ENCODE results near the gene ARHGEF7. TPM values are rescaled to one million over a fixed set of nuclear protein-coding genes. Genes with fewer than 3 reads are reported as not detected.

ARHGEF7 gene
- total and polyA plus RNA-seq, 4 experiments from 2014 or later = 6.6 to 73.7 (median 40.7) TPM

DNA sequence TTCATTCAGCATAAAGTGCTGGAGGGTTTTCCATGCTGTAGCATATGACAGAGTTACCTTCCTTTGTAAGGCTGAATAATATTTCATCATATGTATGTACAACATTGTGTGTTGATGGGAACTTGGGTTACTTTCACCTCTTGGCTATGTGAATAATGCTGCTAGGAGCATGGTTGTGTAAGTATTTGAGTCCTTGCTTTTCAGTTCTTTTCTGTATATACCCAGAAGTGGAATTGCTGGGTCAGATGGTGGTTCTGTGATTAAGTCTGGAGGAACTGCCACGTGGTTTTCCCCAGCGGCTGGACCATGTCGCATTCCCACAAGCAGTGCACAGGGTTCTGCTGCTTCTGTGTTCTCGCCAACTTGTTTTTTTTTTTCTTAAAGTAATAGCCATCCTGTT lies 104.2 kb downstream of the ARHGEF7 start:
- H3K4me1 ChIP-seq (ENCODE audit: insufficient read depth, low read length) = no peaks in the 10 kb centered on the region
- peaks cover 22 to 33% (median 24%) of the 10 kb centered on the region in 4 donors for H3K4me1 Mint-ChIP-seq
- CTCF ChIA-PET (ENCODE audit: partially characterized antibody) = interaction anchor here (11.9 kb wide), 1 partner anchor 151 kb away, joined by 144 read pairs; no protein-coding TSS in a partner anchor
- no peak overlapping the region for H3K27ac ChIP-seq (ENCODE audit: low read depth, low read length)
- POLR2A ChIA-PET (ENCODE audit: partially characterized antibody) = no interaction called here
- no peaks in the 10 kb centered on the region for H3K27me3 Mint-ChIP-seq
- H3K27me3 ChIP-seq (ENCODE audit: insufficient read depth, low read length) = no peaks in the 10 kb centered on the region
- no peaks in the 10 kb centered on the region for H3K9me3 Mint-ChIP-seq
- H3K4me3 ChIP-seq (ENCODE audit: low read length in 2 of 2) = no peak overlapping the region
- intact Hi-C loops (cut with micrococcal nuclease) = no loop called here
- H3K27ac Mint-ChIP-seq = peak overlapping the region in 2 of 7 donors; percentile 16 to 67
- peaks cover 3 to 32% of the 10 kb centered on the region in 2 donors for H3K36me3 Mint-ChIP-seq
- DNase-seq = no peak
- H3K9me3 ChIP-seq (ENCODE audit: control insufficient read depth in 1 of 2, low read length in 2 of 2) = no peaks in the 10 kb centered on the region
- peaks cover 8% of the 10 kb centered on the region for H3K36me3 ChIP-seq (ENCODE audit: insufficient read depth, low read length)
- no peak overlapping the region for H3K4me3 Mint-ChIP-seq

DNA sequence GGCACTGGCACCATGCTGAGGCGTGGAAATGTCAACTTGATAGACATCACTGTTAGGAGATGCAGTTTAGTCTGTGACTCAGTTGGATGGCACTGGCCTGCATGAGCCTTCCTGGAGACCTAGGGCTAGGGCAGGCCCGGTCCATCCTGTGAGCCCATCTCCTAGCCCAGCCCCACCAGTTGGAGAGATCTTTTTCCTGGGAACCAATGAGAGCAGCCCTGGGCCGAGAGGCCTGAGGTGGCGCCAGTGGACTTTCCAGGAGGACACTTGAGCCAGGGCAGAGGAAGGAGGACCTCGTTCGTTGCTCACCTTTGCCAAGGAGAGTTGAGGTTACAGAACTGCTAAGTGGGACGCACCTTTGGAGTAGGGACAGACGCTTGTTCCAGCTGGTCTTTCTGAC lies 104.8 kb downstream of the ARHGEF7 start:
- H3K27ac ChIP-seq (ENCODE audit: low read depth, low read length) = no peak overlapping the region
- POLR2A ChIA-PET (ENCODE audit: partially characterized antibody) = no interaction called here
- intact Hi-C loops (cut with micrococcal nuclease) = no loop called here
- no peaks in the 10 kb centered on the region for H3K27me3 ChIP-seq (ENCODE audit: insufficient read depth, low read length)
- Mint-ChIP-seq H3K36me3 (peaks cover 3 to 35% of the 10 kb centered on the region in 2 donors), H3K9me3 (no peaks in the 10 kb centered on the region), H3K27ac (peak overlapping the region in 1 of 7 donors; percentile 32), H3K4me1 (peaks cover 22 to 35% (median 27%) of the 10 kb centered on the region in 4 donors), H3K27me3 (no peaks in the 10 kb centered on the region), H3K4me3 (no peak overlapping the region)
- CTCF ChIA-PET (ENCODE audit: partially characterized antibody) = no interaction called here
- no peak overlapping the region for H3K4me3 ChIP-seq (ENCODE audit: low read length in 2 of 2)
- no peaks in the 10 kb centered on the region for H3K9me3 ChIP-seq (ENCODE audit: control insufficient read depth in 1 of 2, low read length in 2 of 2)
- DNase-seq = no peak
- peaks cover 11% of the 10 kb centered on the region for H3K36me3 ChIP-seq (ENCODE audit: insufficient read depth, low read length)
- no peaks in the 10 kb centered on the region for H3K4me1 ChIP-seq (ENCODE audit: insufficient read depth, low read length)

DNA sequence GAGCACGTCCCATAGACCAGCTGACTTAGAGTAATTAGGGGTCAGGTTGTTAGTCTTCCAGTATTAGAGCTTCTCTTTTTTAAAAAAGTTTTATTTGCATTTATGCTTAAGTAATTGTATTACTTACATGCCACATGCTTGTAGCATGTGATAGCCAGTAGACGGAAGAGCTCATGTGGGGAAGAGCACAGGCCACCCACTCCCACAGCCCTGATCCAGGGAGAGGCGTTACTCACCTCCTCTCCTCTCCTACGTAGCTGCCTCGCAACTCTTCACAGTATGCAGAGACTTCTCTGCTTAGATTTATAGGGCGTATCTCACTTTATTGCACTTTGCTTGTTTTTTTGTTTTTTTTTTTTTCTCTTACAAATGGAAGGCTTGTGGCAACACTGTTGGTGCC lies 110.1 kb downstream of the ARHGEF7 start:
- Mint-ChIP-seq H3K4me1 (peaks cover 16 to 45% (median 26%) of the 10 kb centered on the region in 4 donors), H3K4me3 (no peak overlapping the region), H3K36me3 (peaks cover 21 to 42% of the 10 kb centered on the region in 2 donors), H3K9me3 (no peaks in the 10 kb centered on the region), H3K27ac (no peak overlapping the region), H3K27me3 (no peaks in the 10 kb centered on the region)
- Histone ChIP-seq H3K36me3 (ENCODE audit: insufficient read depth, low read length) (peaks cover 12% of the 10 kb centered on the region), H3K27me3 (ENCODE audit: insufficient read depth, low read length) (no peaks in the 10 kb centered on the region), H3K4me1 (ENCODE audit: insufficient read depth, low read length) (no peaks in the 10 kb centered on the region), H3K9me3 (ENCODE audit: control insufficient read depth in 1 of 2, low read length in 2 of 2) (no peaks in the 10 kb centered on the region), H3K4me3 (ENCODE audit: low read length in 2 of 2) (no peak overlapping the region), H3K27ac (ENCODE audit: low read depth, low read length) (no peak overlapping the region)
- intact Hi-C loops (cut with micrococcal nuclease) = no loop called here
- ChIA-PET POLR2A (ENCODE audit: partially characterized antibody) (interaction anchor here (1.1 kb wide), 1 partner anchor 157 kb away, joined by 4 read pairs; no protein-coding TSS in a partner anchor), CTCF (ENCODE audit: partially characterized antibody) (interaction anchor here (0.7 to 6.8 kb wide), 14 partner anchors 9 to 1380 kb away, joined by 3 to 104 read pairs (median 4); no protein-coding TSS in a partner anchor)
- DNase-seq = no peak

DNA sequence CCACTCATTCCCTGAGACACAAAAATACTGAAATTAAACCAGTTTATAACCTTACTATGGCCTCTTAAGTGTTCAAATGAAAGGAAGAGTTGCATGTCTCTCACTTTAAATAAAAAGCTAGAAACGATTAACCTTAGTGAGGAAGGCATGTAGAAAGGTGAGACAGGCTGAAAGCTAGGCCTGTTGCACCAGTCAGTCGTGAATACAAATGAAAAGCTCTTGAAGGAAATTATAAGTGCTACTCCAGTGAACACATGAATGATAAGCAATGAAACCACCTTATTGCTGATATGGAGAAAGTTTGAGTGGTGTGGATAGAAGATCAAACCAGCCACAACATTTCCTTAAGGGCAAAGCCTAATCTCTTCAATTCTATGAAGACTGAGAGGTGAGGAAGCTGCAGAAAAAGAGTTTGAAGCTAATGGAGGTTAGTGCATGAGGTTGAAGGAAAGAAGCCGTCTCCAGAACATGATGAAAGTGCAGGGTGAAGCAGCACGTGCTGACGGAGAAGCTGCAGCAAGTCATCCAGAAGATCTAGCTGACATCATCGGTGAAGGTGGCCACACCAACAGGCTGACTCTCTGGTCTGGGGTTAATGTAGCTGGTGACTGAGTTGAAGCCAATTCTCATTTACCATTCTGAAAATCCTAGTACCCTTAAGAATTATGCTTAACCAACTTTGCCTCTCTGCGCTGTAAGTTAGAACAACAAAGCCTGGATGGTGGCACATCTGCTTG lies 110.9 kb downstream of the ARHGEF7 start:
- intact Hi-C loops (cut with micrococcal nuclease) = no loop called here
- no peaks in the 10 kb centered on the region for H3K27me3 Mint-ChIP-seq
- peaks cover 21 to 42% of the 10 kb centered on the region in 2 donors for H3K36me3 Mint-ChIP-seq
- Histone ChIP-seq H3K9me3 (ENCODE audit: control insufficient read depth in 1 of 2, low read length in 2 of 2) (no peaks in the 10 kb centered on the region), H3K4me1 (ENCODE audit: insufficient read depth, low read length) (no peaks in the 10 kb centered on the region), H3K27me3 (ENCODE audit: insufficient read depth, low read length) (no peaks in the 10 kb centered on the region), H3K27ac (ENCODE audit: low read depth, low read length) (no peak overlapping the region), H3K4me3 (ENCODE audit: low read length in 2 of 2) (no peak overlapping the region), H3K36me3 (ENCODE audit: insufficient read depth, low read length) (peaks cover 12% of the 10 kb centered on the region)
- POLR2A ChIA-PET (ENCODE audit: partially characterized antibody) = interaction anchor here (1.1 kb wide), 1 partner anchor 158 kb away, joined by 4 read pairs; no protein-coding TSS in a partner anchor
- no peak for DNase-seq
- H3K4me1 Mint-ChIP-seq = peaks cover 16 to 45% (median 26%) of the 10 kb centered on the region in 4 donors
- no peaks in the 10 kb centered on the region for H3K9me3 Mint-ChIP-seq
- no peak overlapping the region for H3K4me3 Mint-ChIP-seq
- peak overlapping the region in 2 of 7 donors; percentile 5 to 35 for H3K27ac Mint-ChIP-seq
- CTCF ChIA-PET (ENCODE audit: partially characterized antibody) = interaction anchor here (0.7 to 6.8 kb wide), 7 partner anchors 10 to 159 kb away, joined by 3 to 104 read pairs (median 3); no protein-coding TSS in a partner anchor

- H3K27ac Mint-ChIP-seq = no peak overlapping the region
- H3K4me1 Mint-ChIP-seq = peaks cover 16 to 59% (median 37%) of the 10 kb centered on the region in 4 donors
- Histone ChIP-seq H3K27ac (ENCODE audit: low read depth, low read length) (no peak overlapping the region), H3K9me3 (ENCODE audit: control insufficient read depth in 1 of 2, low read length in 2 of 2) (no peaks in the 10 kb centered on the region), H3K27me3 (ENCODE audit: insufficient read depth, low read length) (no peaks in the 10 kb centered on the region), H3K4me1 (ENCODE audit: insufficient read depth, low read length) (no peaks in the 10 kb centered on the region), H3K36me3 (ENCODE audit: insufficient read depth, low read length) (peaks cover 15% of the 10 kb centered on the region), H3K4me3 (ENCODE audit: low read length in 2 of 2) (no peak overlapping the region)
- ChIA-PET POLR2A (ENCODE audit: partially characterized antibody) (no interaction called here), CTCF (ENCODE audit: partially characterized antibody) (interaction anchor here (0.7 kb wide), 1 partner anchor 160 kb away, joined by 3 read pairs; no protein-coding TSS in a partner anchor)
- peaks cover 25 to 54% of the 10 kb centered on the region in 2 donors for H3K36me3 Mint-ChIP-seq
- no peak for DNase-seq
- H3K4me3 Mint-ChIP-seq = no peak overlapping the region
- H3K9me3 Mint-ChIP-seq = no peaks in the 10 kb centered on the region
- intact Hi-C loops (cut with micrococcal nuclease) = no loop called here
- H3K27me3 Mint-ChIP-seq = no peaks in the 10 kb centered on the region
These were observed 112.3 kb downstream of the ARHGEF7 start for GRCh38 chr13:111227405-111227804.

GRCh38 chr13:111228262-111229144 lies 113.4 kb downstream of the ARHGEF7 start:
- H3K27me3 ChIP-seq (ENCODE audit: insufficient read depth, low read length) = no peaks in the 10 kb centered on the region
- ChIA-PET CTCF (ENCODE audit: partially characterized antibody) (interaction anchor here (2.1 kb wide), 1 partner anchor 160 kb away, joined by 15 read pairs; no protein-coding TSS in a partner anchor), POLR2A (ENCODE audit: partially characterized antibody) (no interaction called here)
- intact Hi-C loops (cut with micrococcal nuclease) = no loop called here
- peaks cover 15% of the 10 kb centered on the region for H3K36me3 ChIP-seq (ENCODE audit: insufficient read depth, low read length)
- Mint-ChIP-seq H3K36me3 (peaks cover 33 to 62% of the 10 kb centered on the region in 2 donors), H3K4me3 (no peak overlapping the region), H3K4me1 (peaks cover 14 to 61% (median 39%) of the 10 kb centered on the region in 4 donors), H3K27me3 (no peaks in the 10 kb centered on the region), H3K27ac (no peak overlapping the region), H3K9me3 (no peaks in the 10 kb centered on the region)
- H3K9me3 ChIP-seq (ENCODE audit: control insufficient read depth in 1 of 2, low read length in 2 of 2) = no peaks in the 10 kb centered on the region
- H3K27ac ChIP-seq (ENCODE audit: low read depth, low read length) = no peak overlapping the region
- DNase-seq = no peak
- H3K4me1 ChIP-seq (ENCODE audit: insufficient read depth, low read length) = no peaks in the 10 kb centered on the region
- H3K4me3 ChIP-seq (ENCODE audit: low read length in 2 of 2) = no peak overlapping the region

All from CD4-positive, alpha-beta memory T cell (primary cell).